ENCODE data around the gene CCNY. TPM values are rescaled to one million over a fixed set of nuclear protein-coding genes. Genes with fewer than 3 reads are reported as not detected.
A peak's percentile ranks its signal among the peaks of the same experiment; 100 is the strongest.

The CCNY gene
- total RNA-seq, 1 donor from 2014 or later, result 37.5 TPM

DNA sequence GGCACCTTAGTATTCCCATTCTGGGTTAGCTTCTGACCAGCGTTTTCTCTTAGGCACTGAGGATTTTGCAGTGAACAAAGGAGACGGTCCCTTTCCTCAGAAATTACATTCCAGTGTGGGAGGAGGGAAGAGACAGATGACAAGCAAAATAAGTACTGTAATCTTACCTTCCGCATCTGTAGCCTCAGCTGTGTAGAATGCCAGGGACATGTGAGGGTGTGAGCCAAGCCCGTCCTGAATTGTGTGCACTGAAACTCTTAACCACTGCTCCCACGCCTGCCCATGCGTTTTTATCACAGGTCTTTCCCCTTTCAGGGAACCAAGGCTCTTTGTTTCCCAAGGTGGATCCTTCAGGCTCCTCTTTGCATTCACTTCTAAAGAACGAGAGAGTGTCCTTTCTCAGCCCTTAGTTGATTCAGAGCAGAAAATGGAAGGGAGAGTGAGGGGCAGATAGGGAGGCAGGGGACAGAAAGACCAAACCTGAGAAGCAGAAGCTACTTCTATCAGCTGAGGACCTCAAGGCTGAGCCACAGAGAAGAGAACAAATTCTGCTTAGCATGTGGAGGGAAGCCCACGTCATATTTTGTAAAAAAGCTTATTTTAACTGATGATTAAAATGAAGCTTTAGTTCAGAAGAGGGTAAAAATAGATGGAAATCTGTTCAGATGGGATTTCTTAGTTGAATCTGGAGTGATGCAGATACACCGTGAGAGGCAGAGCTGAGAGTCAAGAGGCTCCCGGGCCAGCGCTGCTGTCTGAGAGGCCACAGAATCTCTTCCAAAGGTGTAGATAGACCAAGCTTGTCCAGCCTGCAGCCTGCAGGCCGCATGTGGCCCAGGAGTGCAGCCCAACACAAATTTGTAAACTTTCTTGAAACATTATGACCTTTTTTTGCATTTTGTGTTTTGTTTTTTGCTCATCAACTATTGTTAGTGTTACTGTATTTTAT lies 122.5 kb downstream of the CCNY start:
- no peak overlapping the region for H3K4me3 ChIP-seq
- H3K27ac ChIP-seq, result no peak overlapping the region
- DNase-seq (ENCODE audit: low spot score in 2 of 2), result no peak
- H3K4me1 ChIP-seq, result peaks cover 7 to 40% of the 10 kb centered on the region in 2 donors
- H3K9me3 ChIP-seq, result no peaks in the 10 kb centered on the region
- H3K36me3 ChIP-seq, result no peaks in the 10 kb centered on the region
- TF ChIP-seq, protein P1, sequence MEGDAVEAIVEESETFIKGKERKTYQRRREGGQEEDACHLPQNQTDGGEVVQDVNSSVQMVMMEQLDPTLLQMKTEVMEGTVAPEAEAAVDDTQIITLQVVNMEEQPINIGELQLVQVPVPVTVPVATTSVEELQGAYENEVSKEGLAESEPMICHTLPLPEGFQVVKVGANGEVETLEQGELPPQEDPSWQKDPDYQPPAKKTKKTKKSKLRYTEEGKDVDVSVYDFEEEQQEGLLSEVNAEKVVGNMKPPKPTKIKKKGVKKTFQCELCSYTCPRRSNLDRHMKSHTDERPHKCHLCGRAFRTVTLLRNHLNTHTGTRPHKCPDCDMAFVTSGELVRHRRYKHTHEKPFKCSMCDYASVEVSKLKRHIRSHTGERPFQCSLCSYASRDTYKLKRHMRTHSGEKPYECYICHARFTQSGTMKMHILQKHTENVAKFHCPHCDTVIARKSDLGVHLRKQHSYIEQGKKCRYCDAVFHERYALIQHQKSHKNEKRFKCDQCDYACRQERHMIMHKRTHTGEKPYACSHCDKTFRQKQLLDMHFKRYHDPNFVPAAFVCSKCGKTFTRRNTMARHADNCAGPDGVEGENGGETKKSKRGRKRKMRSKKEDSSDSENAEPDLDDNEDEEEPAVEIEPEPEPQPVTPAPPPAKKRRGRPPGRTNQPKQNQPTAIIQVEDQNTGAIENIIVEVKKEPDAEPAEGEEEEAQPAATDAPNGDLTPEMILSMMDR (IDR thresholded peaks at IDR 0.05), result no peak
- no peaks in the 10 kb centered on the region for H3K27me3 ChIP-seq
- intact Hi-C loops (cut with DNase I), result no loop called here

DNA sequence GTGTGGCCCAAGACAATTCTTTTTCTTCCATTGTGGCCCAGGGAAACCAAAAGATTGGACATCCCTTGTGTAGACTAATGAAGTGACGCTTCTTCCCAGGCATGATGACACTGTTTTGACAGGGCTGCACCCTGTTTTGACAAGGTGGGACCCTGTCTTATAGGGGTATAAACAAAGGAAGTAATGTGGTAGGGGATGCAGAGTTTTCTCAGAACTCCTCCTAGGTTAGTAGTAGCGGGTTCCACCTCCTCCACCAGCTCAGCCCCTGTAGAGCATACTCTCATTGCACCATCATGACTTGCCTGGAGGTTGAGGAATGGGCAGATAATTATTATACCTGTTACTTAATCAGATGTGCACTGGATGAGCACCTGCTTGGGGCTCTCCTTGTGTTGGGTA lies 123.1 kb downstream of the CCNY start:
- Histone ChIP-seq H3K9me3 (no peaks in the 10 kb centered on the region), H3K27ac (no peak overlapping the region), H3K36me3 (no peaks in the 10 kb centered on the region), H3K27me3 (no peaks in the 10 kb centered on the region), H3K4me1 (peaks cover 3 to 39% of the 10 kb centered on the region in 2 donors), H3K4me3 (no peak overlapping the region)
- intact Hi-C loops (cut with DNase I), result no loop called here
- DNase-seq (ENCODE audit: low spot score in 2 of 2), result no peak
- TF ChIP-seq, protein P1 (IDR thresholded peaks at IDR 0.05), result no peak

GRCh38 chr10:35460852-35461460 lies 124.6 kb downstream of the CCNY start:
- Histone ChIP-seq H3K27ac (peak overlapping the region in 1 of 2 donors; percentile 7), H3K4me1 (peaks cover 0 to 28% of the 10 kb centered on the region in 2 donors), H3K9me3 (no peaks in the 10 kb centered on the region), H3K27me3 (no peaks in the 10 kb centered on the region), H3K36me3 (no peaks in the 10 kb centered on the region), H3K4me3 (no peak overlapping the region)
- TF ChIP-seq, protein P1 (IDR thresholded peaks at IDR 0.05), result no peak
- intact Hi-C loops (cut with DNase I), result no loop called here
- no peak for DNase-seq (ENCODE audit: low spot score in 2 of 2)

DNA sequence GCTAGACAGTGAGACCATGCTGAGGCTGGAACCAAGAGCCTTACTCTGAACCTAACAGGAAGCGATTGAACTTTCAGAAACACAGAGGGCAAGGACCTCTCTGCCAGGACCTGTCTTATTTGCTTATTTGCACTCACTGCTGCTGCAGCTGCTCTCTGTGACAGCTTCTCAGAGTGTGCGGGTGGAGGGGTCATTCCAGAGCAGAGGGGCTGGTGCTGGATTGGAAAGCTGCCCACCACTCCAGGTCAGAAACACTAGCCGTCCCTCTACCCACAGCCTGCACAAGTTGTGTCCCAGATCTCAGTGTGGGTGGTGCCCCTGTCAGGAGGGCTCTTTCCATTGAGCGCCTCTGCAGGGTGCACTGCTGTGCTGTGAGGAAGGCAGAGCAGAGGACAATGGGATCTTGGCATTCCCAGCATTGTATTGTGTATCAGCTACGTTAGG lies 126.2 kb downstream of the CCNY start:
- Histone ChIP-seq H3K27me3 (no peaks in the 10 kb centered on the region), H3K4me1 (peaks cover 0 to 26% of the 10 kb centered on the region in 2 donors), H3K4me3 (no peak overlapping the region), H3K27ac (no peak overlapping the region), H3K9me3 (no peaks in the 10 kb centered on the region), H3K36me3 (no peaks in the 10 kb centered on the region)
- no peak for DNase-seq (ENCODE audit: low spot score in 2 of 2)
- TF ChIP-seq, protein P1 (IDR thresholded peaks at IDR 0.05), result no peak
- intact Hi-C loops (cut with DNase I), result no loop called here

DNA sequence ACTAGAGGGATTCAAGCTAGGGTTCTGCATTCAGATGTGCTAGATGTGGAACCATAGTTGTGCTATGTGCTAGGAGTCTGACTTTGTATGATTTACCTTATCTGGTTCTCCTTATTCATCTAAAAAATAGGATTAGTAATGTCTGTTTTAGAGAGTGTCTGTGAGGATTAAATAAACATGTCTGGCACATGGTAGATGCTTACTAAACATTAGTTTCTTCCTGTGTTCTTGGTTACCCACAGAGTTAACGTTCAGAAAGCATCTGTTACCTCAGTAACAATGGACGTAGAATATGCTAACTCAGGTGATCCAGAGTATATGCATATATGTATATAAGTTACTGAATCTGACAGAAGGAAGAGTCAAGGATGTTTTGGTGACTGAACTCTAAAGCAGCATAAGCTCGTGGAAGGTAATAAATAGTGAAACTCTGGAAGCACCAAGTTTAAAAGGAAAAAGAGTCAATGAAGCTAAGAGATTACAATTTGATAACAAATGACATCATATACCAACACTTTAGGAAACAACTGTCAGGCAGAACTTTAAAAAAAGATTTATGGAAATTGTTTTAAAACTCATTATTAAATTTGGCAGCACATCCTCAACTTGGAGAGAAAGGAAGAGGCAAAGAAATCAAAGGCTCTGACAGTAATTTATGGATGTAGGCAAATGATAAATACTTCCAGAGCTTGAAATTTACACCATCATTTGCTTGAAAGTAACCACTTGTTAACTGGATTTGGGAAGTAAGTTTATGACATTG lies 127.0 kb downstream of the CCNY start:
- Histone ChIP-seq H3K27ac (no peak overlapping the region), H3K9me3 (no peaks in the 10 kb centered on the region), H3K4me1 (peaks cover 0 to 24% of the 10 kb centered on the region in 2 donors), H3K36me3 (no peaks in the 10 kb centered on the region), H3K27me3 (no peaks in the 10 kb centered on the region), H3K4me3 (no peak overlapping the region)
- TF ChIP-seq, protein P1 (IDR thresholded peaks at IDR 0.05), result no peak
- no peak for DNase-seq (ENCODE audit: low spot score in 2 of 2)
- intact Hi-C loops (cut with DNase I), result no loop called here

All from ascending aorta (tissue), 2 donors.